Neural cell (in vitro differentiated cells): ENCODE measurements around the gene GINS1. TPM values are rescaled to one million over a fixed set of nuclear protein-coding genes. Genes with fewer than 3 reads are reported as not detected.

Experiments used
- H2AFZ ChIP-seq: fragments of 200-600, 300-800 bp; sonication (generic), shearing (Covaris generic); 2 replicates; pipeline ENCODE4 v1.6.0; 2014; ENCODE audit warnings: low read depth, mild to moderate bottlenecking, antibody characterized with exemption, low read length, moderate library complexity
- H3F3A ChIP-seq: fragments of 200-600 bp; shearing (Covaris generic); 2 replicates; pipeline ENCODE4 v1.6.1; 2016; ENCODE audit warnings: mild to moderate bottlenecking, moderate library complexity, mixed read lengths, antibody characterized with exemption, low read length; ENCODE audit not compliant: insufficient read depth, poor library complexity, severe bottlenecking
- H3K27ac ChIP-seq: fragments of 200-600, 300-800 bp; sonication (generic), shearing (Covaris generic); 2 replicates; pipeline ENCODE4 v1.5.1; 2014; ENCODE audit warnings: mild to moderate bottlenecking, low read length, moderate library complexity
- H3K27me3 ChIP-seq: fragments of 300-800, 200-600 bp; sonication (generic), shearing (Covaris generic); 2 replicates; pipeline ENCODE4 v1.6.0; 2014; ENCODE audit warnings: mild to moderate bottlenecking, low read depth, low read length, moderate library complexity; ENCODE audit not compliant: insufficient read depth
- H3K36me3 ChIP-seq: fragments of 300-800, 200-600 bp; sonication (generic), shearing (Covaris generic); 2 replicates; pipeline ENCODE4 v1.5.1; 2014; ENCODE audit warnings: mild to moderate bottlenecking, antibody characterized with exemption, low read length, moderate library complexity; ENCODE audit not compliant: insufficient read depth
- H3K4me2 ChIP-seq: fragments of 300-800, 200-600 bp; sonication (generic), shearing (Covaris generic); 2 replicates; pipeline ENCODE4 v1.6.0; 2014; ENCODE audit warnings: mild to moderate bottlenecking, low read length
- H3K4me3 ChIP-seq: fragments of 300-800, 200-600 bp; sonication (generic), shearing (Covaris generic); 2 replicates; pipeline ENCODE4 v1.5.1; 2014; ENCODE audit warnings: mild to moderate bottlenecking, low read length, moderate library complexity
- H3K79me2 ChIP-seq: fragments of 200-600 bp; shearing (Covaris generic); replicated peaks from 2 replicates; pipeline ENCODE4 v1.6.0; 2014; ENCODE audit warnings: mild to moderate bottlenecking, low read length, moderate library complexity; ENCODE audit not compliant: insufficient read depth
- H3K9ac ChIP-seq: fragments of 300-800, 200-600 bp; sonication (generic), shearing (Covaris generic); 2 replicates; pipeline ENCODE4 v1.6.1; 2016; ENCODE audit warnings: mild to moderate bottlenecking, low read length, mixed read lengths
- H3K9me2 ChIP-seq: fragments of 200-600 bp; shearing (Covaris generic); 2 replicates; pipeline ENCODE4 v1.6.1; 2016; ENCODE audit warnings: mild to moderate bottlenecking, low read length, mixed read lengths; ENCODE audit not compliant: insufficient read depth
- H3K9me3 ChIP-seq: fragments of 200-600, 300-800 bp; sonication (generic), shearing (Covaris generic); 2 replicates; pipeline ENCODE4 v1.6.1; 2016; ENCODE audit warnings: mild to moderate bottlenecking, mixed run types, low read length, moderate library complexity, mixed read lengths
- H4K20me1 ChIP-seq: fragments of 200-600 bp; shearing (Covaris generic); 2 replicates; pipeline ENCODE4 v1.6.1; 2016; ENCODE audit warnings: mild to moderate bottlenecking, mixed run types; ENCODE audit not compliant: insufficient read depth
- EP300 ChIP-seq: fragments of 450-650 bp; conservative IDR thresholded peaks from 2 replicates; pipeline ENCODE4 v1.6.1; 2014; ENCODE audit warnings: antibody characterized with exemption, mild to moderate bottlenecking, moderate library complexity; ENCODE audit not compliant: poor library complexity, severe bottlenecking
- EZH2 ChIP-seq: fragments of 200-600, 300-800 bp; shearing (Covaris generic), sonication (generic); IDR thresholded peaks from 2 replicates; pipeline ENCODE4 v1.6.1; 2014; ENCODE audit warnings: antibody characterized with exemption, low read length, borderline replicate concordance, mild to moderate bottlenecking; ENCODE audit not compliant: insufficient read depth, poor library complexity, severe bottlenecking
- MXI1 ChIP-seq: fragments of 450-650 bp; conservative IDR thresholded peaks from 2 replicates; pipeline ENCODE4 v1.6.1; 2014; ENCODE audit warnings: antibody characterized with exemption, mild to moderate bottlenecking; ENCODE audit not compliant: poor library complexity, severe bottlenecking
- POLR2AphosphoS5 ChIP-seq: IDR thresholded peaks from 2 replicates; pipeline ENCODE4 v1.6.1; 2012
- RAD21 ChIP-seq: fragments of 450-650 bp; conservative IDR thresholded peaks from 2 replicates; pipeline ENCODE4 v1.6.1; 2014; ENCODE audit warnings: antibody characterized with exemption, mild to moderate bottlenecking, moderate library complexity
- REST ChIP-seq: IDR thresholded peaks from 2 replicates; pipeline ENCODE4 v1.6.1; 2012; ENCODE audit warnings: borderline replicate concordance
- SMC3 ChIP-seq: fragments of 450-650 bp; conservative IDR thresholded peaks from 2 replicates; pipeline ENCODE4 v1.6.1; 2014; ENCODE audit warnings: antibody characterized with exemption, mild to moderate bottlenecking, moderate library complexity; ENCODE audit not compliant: poor library complexity
- TAF1 ChIP-seq: IDR thresholded peaks from 2 replicates; pipeline ENCODE4 v1.6.1; 2012; ENCODE audit warnings: low read depth
- polyA plus RNA-seq: library from polyadenylated mRNA; depleted of rRNA; stranded (reverse); fragments of >200 nt; gene quantifications from 2 replicates; pipeline ENCODE4 v1.2.3, GENCODE V29; 2014
- TF ChIP-seq, protein P1 (sequence below): fragments of 450-650 bp; IDR thresholded peaks from 2 replicates; pipeline ENCODE4 v1.5.1; 2014; ENCODE audit warnings: antibody characterized with exemption, mild to moderate bottlenecking, moderate library complexity; ENCODE audit not compliant: poor library complexity, severe bottlenecking

Gene GINS1
- polyA plus RNA-seq, 1 donor from 2014 or later, result 4.5 TPM

GRCh38 chr20:25364879-25365699, 42.4 kb upstream of the GINS1 start:
- H3K79me2 ChIP-seq, result no peaks in the 10 kb centered on the region

DNA sequence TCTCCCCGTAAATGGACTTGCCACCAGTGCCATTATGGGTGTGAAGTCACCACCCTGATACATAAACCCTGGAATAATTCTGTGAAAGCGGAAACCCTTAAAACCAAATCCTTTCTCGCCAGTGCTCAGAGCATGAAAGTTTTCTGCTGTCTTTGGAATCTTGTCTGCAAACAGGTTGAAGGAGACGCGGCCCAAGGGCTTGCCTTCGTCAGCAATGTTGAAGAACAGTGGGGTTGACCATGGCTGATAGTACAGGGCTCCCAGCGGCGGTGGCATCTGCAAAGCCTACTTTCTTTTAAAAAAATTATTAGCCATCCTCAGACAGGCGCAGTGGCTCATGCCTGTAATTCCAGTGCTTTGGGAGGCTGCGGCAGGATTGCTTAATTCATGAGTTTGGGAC, 38.9 kb upstream of the GINS1 start:
- no peak for TF ChIP-seq SMC3
- no peak for TF ChIP-seq MXI1
- TF ChIP-seq, protein P1, sequence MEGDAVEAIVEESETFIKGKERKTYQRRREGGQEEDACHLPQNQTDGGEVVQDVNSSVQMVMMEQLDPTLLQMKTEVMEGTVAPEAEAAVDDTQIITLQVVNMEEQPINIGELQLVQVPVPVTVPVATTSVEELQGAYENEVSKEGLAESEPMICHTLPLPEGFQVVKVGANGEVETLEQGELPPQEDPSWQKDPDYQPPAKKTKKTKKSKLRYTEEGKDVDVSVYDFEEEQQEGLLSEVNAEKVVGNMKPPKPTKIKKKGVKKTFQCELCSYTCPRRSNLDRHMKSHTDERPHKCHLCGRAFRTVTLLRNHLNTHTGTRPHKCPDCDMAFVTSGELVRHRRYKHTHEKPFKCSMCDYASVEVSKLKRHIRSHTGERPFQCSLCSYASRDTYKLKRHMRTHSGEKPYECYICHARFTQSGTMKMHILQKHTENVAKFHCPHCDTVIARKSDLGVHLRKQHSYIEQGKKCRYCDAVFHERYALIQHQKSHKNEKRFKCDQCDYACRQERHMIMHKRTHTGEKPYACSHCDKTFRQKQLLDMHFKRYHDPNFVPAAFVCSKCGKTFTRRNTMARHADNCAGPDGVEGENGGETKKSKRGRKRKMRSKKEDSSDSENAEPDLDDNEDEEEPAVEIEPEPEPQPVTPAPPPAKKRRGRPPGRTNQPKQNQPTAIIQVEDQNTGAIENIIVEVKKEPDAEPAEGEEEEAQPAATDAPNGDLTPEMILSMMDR, result no peak
- TF ChIP-seq EZH2, result no peak
- no peak for TF ChIP-seq TAF1
- Histone ChIP-seq H3K27ac (no peak overlapping the region), H3K79me2 (no peaks in the 10 kb centered on the region)

More at GRCh38 chr20:25364879-25365699, 42.4 kb upstream of the GINS1 start:
- Histone ChIP-seq H3K4me2 (no peak overlapping the region), H4K20me1 (no peaks in the 10 kb centered on the region), H3K4me3 (no peak overlapping the region), H3K9me3 (peaks cover 2% of the 10 kb centered on the region), H3K9ac (no peak overlapping the region), H3F3A (no peaks in the 10 kb centered on the region), H3K36me3 (no peaks in the 10 kb centered on the region), H2AFZ (no peak overlapping the region), H3K27ac (no peak overlapping the region), H3K27me3 (no peaks in the 10 kb centered on the region), H3K9me2 (no peaks in the 10 kb centered on the region)
- TF ChIP-seq EP300 (no peak), REST (no peak), POLR2AphosphoS5 (no peak), RAD21 (no peak), EZH2 (no peak), MXI1 (no peak), TAF1 (no peak), SMC3 (no peak)
- TF ChIP-seq, protein P1, result no peak

More for the DNA sequence above, 38.9 kb upstream of the GINS1 start:
- H3K9me3 ChIP-seq, result peaks cover 2% of the 10 kb centered on the region
- H3K27me3 ChIP-seq, result no peaks in the 10 kb centered on the region
- no peaks in the 10 kb centered on the region for H3K9me2 ChIP-seq
- H3K36me3 ChIP-seq, result no peaks in the 10 kb centered on the region
- H3K4me2 ChIP-seq, result no peak overlapping the region
- no peak overlapping the region for H3K4me3 ChIP-seq
- no peaks in the 10 kb centered on the region for H3F3A ChIP-seq
- H4K20me1 ChIP-seq, result no peaks in the 10 kb centered on the region
- H3K9ac ChIP-seq, result no peak overlapping the region
- H2AFZ ChIP-seq, result no peak overlapping the region
